Mesothelial cell of epicardium (in vitro differentiated cells): ENCODE data around the gene CNTN4. TPM values are rescaled to one million over a fixed set of nuclear protein-coding genes. Genes with fewer than 3 reads are reported as not detected.

Experiments
- DNase-seq, 2 experiments: peaks; one replicate each; pipeline ENCODE4 v3.0.0; 2021; ENCODE audit warnings: low spot score in 2 of 2; ENCODE audit not compliant: unreplicated experiment in 2 of 2
- H3K27ac Mint-ChIP-seq: 2 replicates; pipeline ENCODE4 v1.8.0; 2021; ENCODE audit warnings: mixed read lengths
- H3K27me3 Mint-ChIP-seq: 2 replicates; pipeline ENCODE4 v1.8.0; 2021; ENCODE audit warnings: low read depth, mixed read lengths
- H3K36me3 Mint-ChIP-seq: 2 replicates; pipeline ENCODE4 v1.8.0; 2021; ENCODE audit warnings: mixed read lengths
- H3K4me1 Mint-ChIP-seq: 2 replicates; pipeline ENCODE4 v1.8.0; 2021; ENCODE audit warnings: mixed read lengths
- H3K4me3 Mint-ChIP-seq: 2 replicates; pipeline ENCODE4 v1.8.0; 2021; ENCODE audit warnings: mild to moderate bottlenecking, moderate library complexity, mixed read lengths
- H3K9me3 Mint-ChIP-seq: 2 replicates; pipeline ENCODE4 v1.8.0; 2021; ENCODE audit warnings: mixed read lengths
- total RNA-seq: library from RNA; stranded (reverse); gene quantifications from 3 replicates; pipeline ENCODE4 v1.2.1, GENCODE V29; 2021
- TF ChIP-seq, protein P1 (sequence below): fragments of 200-600 bp; sonication (generic); IDR thresholded peaks from one replicate; pipeline ENCODE4 v1.5.0; 2021; ENCODE audit warnings: antibody characterized with exemption; ENCODE audit not compliant: unreplicated experiment

Gene CNTN4
- total RNA-seq, 1 donor from 2014 or later = 68.9 TPM

- Mint-ChIP-seq H3K4me1 (no peaks in the 10 kb centered on the region), H3K36me3 (no peaks in the 10 kb centered on the region), H3K27ac (no peak overlapping the region), H3K27me3 (no peaks in the 10 kb centered on the region), H3K4me3 (no peak overlapping the region), H3K9me3 (no peaks in the 10 kb centered on the region)
- TF ChIP-seq, protein P1, sequence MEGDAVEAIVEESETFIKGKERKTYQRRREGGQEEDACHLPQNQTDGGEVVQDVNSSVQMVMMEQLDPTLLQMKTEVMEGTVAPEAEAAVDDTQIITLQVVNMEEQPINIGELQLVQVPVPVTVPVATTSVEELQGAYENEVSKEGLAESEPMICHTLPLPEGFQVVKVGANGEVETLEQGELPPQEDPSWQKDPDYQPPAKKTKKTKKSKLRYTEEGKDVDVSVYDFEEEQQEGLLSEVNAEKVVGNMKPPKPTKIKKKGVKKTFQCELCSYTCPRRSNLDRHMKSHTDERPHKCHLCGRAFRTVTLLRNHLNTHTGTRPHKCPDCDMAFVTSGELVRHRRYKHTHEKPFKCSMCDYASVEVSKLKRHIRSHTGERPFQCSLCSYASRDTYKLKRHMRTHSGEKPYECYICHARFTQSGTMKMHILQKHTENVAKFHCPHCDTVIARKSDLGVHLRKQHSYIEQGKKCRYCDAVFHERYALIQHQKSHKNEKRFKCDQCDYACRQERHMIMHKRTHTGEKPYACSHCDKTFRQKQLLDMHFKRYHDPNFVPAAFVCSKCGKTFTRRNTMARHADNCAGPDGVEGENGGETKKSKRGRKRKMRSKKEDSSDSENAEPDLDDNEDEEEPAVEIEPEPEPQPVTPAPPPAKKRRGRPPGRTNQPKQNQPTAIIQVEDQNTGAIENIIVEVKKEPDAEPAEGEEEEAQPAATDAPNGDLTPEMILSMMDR = no peak
- no peak for DNase-seq
Observed at GRCh38 chr3:2495746-2496145, 397.1 kb downstream of the CNTN4 start.

GRCh38 chr3:2504912-2505311 lies 406.2 kb downstream of the CNTN4 start:
- TF ChIP-seq, protein P1 = no peak
- no peak for DNase-seq
- H3K27me3 Mint-ChIP-seq = no peaks in the 10 kb centered on the region
- H3K9me3 Mint-ChIP-seq = no peaks in the 10 kb centered on the region
- H3K4me3 Mint-ChIP-seq = no peak overlapping the region
- H3K36me3 Mint-ChIP-seq = no peaks in the 10 kb centered on the region
- H3K27ac Mint-ChIP-seq = no peak overlapping the region
- H3K4me1 Mint-ChIP-seq = no peaks in the 10 kb centered on the region

DNA sequence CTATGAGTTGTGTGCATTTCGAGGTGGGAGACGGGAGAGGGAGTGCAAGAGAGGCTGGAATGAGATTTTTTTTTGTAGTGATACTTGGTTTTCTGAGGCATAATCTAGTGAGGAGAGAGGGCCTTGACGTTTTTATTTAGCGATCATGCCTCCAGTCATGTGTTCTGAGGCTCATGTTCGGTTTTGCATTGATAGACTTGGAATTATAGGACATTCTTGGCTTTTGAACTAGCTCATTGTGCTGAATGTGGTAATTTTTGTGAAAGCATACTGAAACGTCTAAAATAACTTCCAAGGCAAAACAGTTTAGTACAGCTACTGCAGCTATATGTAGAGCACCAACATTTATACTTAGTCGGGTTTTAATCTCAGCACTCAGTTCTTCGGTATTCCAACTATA lies 408.1 kb downstream of the CNTN4 start:
- Mint-ChIP-seq H3K4me1 (peaks cover 6% of the 10 kb centered on the region), H3K9me3 (no peaks in the 10 kb centered on the region), H3K4me3 (no peak overlapping the region), H3K27ac (no peak overlapping the region), H3K36me3 (no peaks in the 10 kb centered on the region), H3K27me3 (no peaks in the 10 kb centered on the region)
- TF ChIP-seq, protein P1 = no peak
- no peak for DNase-seq

- H3K27ac Mint-ChIP-seq = no peak overlapping the region
- H3K27me3 Mint-ChIP-seq = no peaks in the 10 kb centered on the region
- peaks cover 12% of the 10 kb centered on the region for H3K4me1 Mint-ChIP-seq
- TF ChIP-seq, protein P1 = no peak
- no peaks in the 10 kb centered on the region for H3K9me3 Mint-ChIP-seq
- no peak overlapping the region for H3K4me3 Mint-ChIP-seq
- no peak for DNase-seq
- H3K36me3 Mint-ChIP-seq = no peaks in the 10 kb centered on the region
Observed at GRCh38 chr3:2510591-2511145, 412.0 kb downstream of the CNTN4 start.

- H3K36me3 Mint-ChIP-seq = no peaks in the 10 kb centered on the region
- no peak overlapping the region for H3K4me3 Mint-ChIP-seq
- DNase-seq = no peak
Observed at GRCh38 chr3:2511356-2511755, 412.7 kb downstream of the CNTN4 start.

More at GRCh38 chr3:2511356-2511755, 412.7 kb downstream of the CNTN4 start:
- no peaks in the 10 kb centered on the region for H3K9me3 Mint-ChIP-seq
- H3K27ac Mint-ChIP-seq = no peak overlapping the region
- no peaks in the 10 kb centered on the region for H3K27me3 Mint-ChIP-seq
- TF ChIP-seq, protein P1 = no peak
- peaks cover 12% of the 10 kb centered on the region for H3K4me1 Mint-ChIP-seq
